ENCODE data around the gene SHKBP1.
A peak's percentile ranks its signal among the peaks of the same experiment; 100 is the strongest.
"Not testable (repeated sequence)": the region's sequence is repeated elsewhere in the genome, so short reads cannot be mapped to it uniquely, and the experiment has no call there.

The SHKBP1 gene

GRCh38 chr19:40576585-40577451 lies at the start of gene SHKBP1:
TSS of gene SHKBP1 (plus strand) at chr19:40576873. CDS start at chr19:40576900, 27 bp downstream.
- DNase-seq (ENCODE audit: low read depth in 2 of 2) = peak; percentile 87

GRCh38 chr19:40528078-40528477 lies 48.6 kb upstream of the SHKBP1 start:
- DNase-seq (ENCODE audit: low read depth in 2 of 2) = no peak

- DNase-seq (ENCODE audit: low read depth in 2 of 2) = no peak
These were observed 48.1 kb upstream of the SHKBP1 start for GRCh38 chr19:40528533-40529092.

- DNase-seq (ENCODE audit: low read depth in 2 of 2) = peak; percentile 88 to 89
These were observed 47.3 kb upstream of the SHKBP1 start for GRCh38 chr19:40529093-40529954.

GRCh38 chr19:40530091-40530901 lies 46.4 kb upstream of the SHKBP1 start:
- no peak for DNase-seq (ENCODE audit: low read depth in 2 of 2)

- DNase-seq (ENCODE audit: low read depth in 2 of 2) = no peak
These were observed 43.2 kb upstream of the SHKBP1 start for GRCh38 chr19:40533508-40533907.

- no peak for DNase-seq (ENCODE audit: low read depth in 2 of 2)
These were observed 42.5 kb upstream of the SHKBP1 start for GRCh38 chr19:40534148-40534547.

- no peak for DNase-seq (ENCODE audit: low read depth in 2 of 2)
These were observed 37.6 kb upstream of the SHKBP1 start for GRCh38 chr19:40539070-40539469.

GRCh38 chr19:40542202-40542859 lies 34.3 kb upstream of the SHKBP1 start:
- no peak for DNase-seq (ENCODE audit: low read depth in 2 of 2)

GRCh38 chr19:40543029-40543597 lies 33.6 kb upstream of the SHKBP1 start:
- DNase-seq (ENCODE audit: low read depth in 2 of 2) = no peak

- DNase-seq (ENCODE audit: low read depth in 2 of 2) = not testable (repeated sequence)
These were observed 30.4 kb upstream of the SHKBP1 start for GRCh38 chr19:40546153-40546841.

GRCh38 chr19:40547190-40547589 lies 29.5 kb upstream of the SHKBP1 start:
- DNase-seq (ENCODE audit: low read depth in 2 of 2) = not testable (repeated sequence)

GRCh38 chr19:40547836-40548235 lies 28.8 kb upstream of the SHKBP1 start:
- DNase-seq (ENCODE audit: low read depth in 2 of 2) = no peak

GRCh38 chr19:40549007-40549708 lies 27.5 kb upstream of the SHKBP1 start:
- peak; percentile 64 to 70 for DNase-seq (ENCODE audit: low read depth in 2 of 2)

- no peak for DNase-seq (ENCODE audit: low read depth in 2 of 2)
These were observed 25.7 kb upstream of the SHKBP1 start for GRCh38 chr19:40550951-40551350.

GRCh38 chr19:40552848-40553247 lies 23.8 kb upstream of the SHKBP1 start:
- DNase-seq (ENCODE audit: low read depth in 2 of 2) = no peak

- no peak for DNase-seq (ENCODE audit: low read depth in 2 of 2)
These were observed 22.5 kb upstream of the SHKBP1 start for GRCh38 chr19:40553885-40554857.

Data from stimulated activated CD4-positive, alpha-beta T cell treated with anti-CD3 and anti-CD28 coated beads, Interleukin-1b, Interleukin-23, amount 100 ng/mL, for 4 hours (primary cell).